ENCODE results near the gene DNASE2B.

GRCh38 chr1:84373436-84374141, 24.7 kb upstream of the DNASE2B start:
- TF ChIP-seq CTCF (IDR thresholded peaks at IDR 0.05): no peak
- TF ChIP-seq POLR2A (IDR thresholded peaks at IDR 0.05): no peak
